Measurements from ENCODE around the gene ANKRD31.

The ANKRD31 gene

DNA sequence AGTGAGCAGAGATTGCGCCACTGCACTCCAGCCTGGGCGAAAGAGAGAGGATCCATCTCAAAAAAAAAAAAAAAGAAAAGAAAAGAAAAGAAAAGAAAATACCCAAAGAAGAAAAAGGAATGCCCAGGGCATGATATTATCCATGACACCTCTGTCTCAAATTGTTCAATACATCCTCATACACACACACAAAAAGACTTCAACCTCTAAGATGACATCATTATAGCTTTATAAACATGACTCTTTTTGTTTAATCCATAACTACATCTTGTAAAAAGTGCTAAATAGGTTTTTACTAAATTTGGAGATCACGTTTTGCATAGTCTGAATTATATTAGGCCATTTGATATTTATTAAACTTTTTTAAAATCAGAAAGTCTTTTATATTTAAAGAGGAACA lies 33.1 kb downstream of the ANKRD31 start:
- CTCF ChIA-PET = no interaction called here
- POLR2A ChIA-PET = no interaction called here
- TF ChIP-seq, protein P1, sequence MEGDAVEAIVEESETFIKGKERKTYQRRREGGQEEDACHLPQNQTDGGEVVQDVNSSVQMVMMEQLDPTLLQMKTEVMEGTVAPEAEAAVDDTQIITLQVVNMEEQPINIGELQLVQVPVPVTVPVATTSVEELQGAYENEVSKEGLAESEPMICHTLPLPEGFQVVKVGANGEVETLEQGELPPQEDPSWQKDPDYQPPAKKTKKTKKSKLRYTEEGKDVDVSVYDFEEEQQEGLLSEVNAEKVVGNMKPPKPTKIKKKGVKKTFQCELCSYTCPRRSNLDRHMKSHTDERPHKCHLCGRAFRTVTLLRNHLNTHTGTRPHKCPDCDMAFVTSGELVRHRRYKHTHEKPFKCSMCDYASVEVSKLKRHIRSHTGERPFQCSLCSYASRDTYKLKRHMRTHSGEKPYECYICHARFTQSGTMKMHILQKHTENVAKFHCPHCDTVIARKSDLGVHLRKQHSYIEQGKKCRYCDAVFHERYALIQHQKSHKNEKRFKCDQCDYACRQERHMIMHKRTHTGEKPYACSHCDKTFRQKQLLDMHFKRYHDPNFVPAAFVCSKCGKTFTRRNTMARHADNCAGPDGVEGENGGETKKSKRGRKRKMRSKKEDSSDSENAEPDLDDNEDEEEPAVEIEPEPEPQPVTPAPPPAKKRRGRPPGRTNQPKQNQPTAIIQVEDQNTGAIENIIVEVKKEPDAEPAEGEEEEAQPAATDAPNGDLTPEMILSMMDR (IDR thresholded peaks at IDR 0.05; ENCODE audit: insufficient read depth, low read length, missing control alignments) = no peak
- H3K4me3 ChIP-seq (ENCODE audit: low read depth, low read length) = no peak overlapping the region
- DNase-seq (ENCODE audit: low read depth, low spot score) = no peak

DNA sequence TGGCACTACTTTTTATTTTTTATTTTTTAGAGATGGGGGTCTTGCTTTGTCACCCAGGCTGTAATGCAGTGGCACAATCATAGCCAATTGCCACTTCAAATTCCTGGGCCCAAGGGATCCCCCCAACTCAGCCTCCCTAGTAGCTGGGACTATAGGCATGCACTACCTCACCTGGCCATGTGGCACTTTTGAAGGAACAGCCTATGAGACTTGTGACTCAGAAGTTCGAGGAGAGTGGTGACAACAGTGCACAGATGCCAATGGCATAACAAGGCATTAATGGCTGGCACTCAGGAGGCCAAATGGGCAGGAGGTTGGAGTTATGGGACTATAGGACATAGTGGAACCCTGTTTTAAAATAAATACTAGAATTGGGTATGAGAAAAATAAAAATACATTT lies 33.7 kb downstream of the ANKRD31 start:
- ChIA-PET POLR2A (no interaction called here), CTCF (no interaction called here)
- no peak for DNase-seq (ENCODE audit: low read depth, low spot score)
- TF ChIP-seq, protein P1 (IDR thresholded peaks at IDR 0.05; ENCODE audit: insufficient read depth, low read length, missing control alignments) = no peak
- no peak overlapping the region for H3K4me3 ChIP-seq (ENCODE audit: low read depth, low read length)

DNA sequence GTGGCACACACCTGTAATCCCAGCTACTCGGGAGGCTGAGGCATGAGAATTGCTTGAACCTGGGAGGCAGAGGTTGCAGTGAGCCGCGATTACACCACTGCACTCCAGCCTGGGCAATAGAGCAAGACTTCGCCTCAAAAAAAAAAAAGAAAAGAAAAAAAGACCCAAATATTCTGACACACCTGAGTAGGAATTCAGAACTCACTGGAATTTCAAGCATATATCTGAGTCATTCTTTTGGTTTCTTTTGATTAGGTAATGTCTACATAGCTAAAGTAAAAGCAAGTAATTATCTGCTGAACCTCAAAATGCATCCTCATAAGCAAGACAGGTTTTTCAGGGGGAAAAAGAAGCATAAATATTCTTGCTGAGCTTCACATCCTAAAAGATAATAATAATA lies 35.9 kb downstream of the ANKRD31 start:
- ChIA-PET POLR2A (no interaction called here), CTCF (no interaction called here)

DNA sequence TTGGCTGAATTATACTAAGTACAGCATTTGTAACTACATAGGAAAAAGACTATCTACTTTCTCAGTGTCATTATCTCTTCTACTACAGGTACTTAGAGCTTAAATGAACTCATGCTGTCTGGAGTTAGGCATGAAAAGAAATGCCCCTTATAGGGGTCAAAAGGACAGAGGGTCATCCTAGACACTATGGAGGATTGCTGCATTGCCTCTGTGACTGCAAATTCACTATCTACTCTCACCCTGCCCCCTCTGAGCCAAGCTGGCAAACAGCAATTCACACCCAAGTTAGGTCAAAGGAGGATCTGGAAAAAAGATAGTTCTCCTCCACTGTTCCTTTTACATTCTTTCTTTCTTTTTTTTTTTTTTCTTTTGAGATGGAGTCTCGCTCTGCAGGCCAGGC lies 36.7 kb downstream of the ANKRD31 start:
- CTCF ChIA-PET = interaction anchor here (0.7 kb wide), 1 partner anchor 36 kb away, joined by 3 read pairs; the partner anchor contains the start of gene ANKRD31
- no peak for DNase-seq (ENCODE audit: low read depth, low spot score)
- POLR2A ChIA-PET = no interaction called here
- TF ChIP-seq, protein P1 (IDR thresholded peaks at IDR 0.05; ENCODE audit: insufficient read depth, low read length, missing control alignments) = no peak
- no peak overlapping the region for H3K4me3 ChIP-seq (ENCODE audit: low read depth, low read length)

More for the DNA sequence above, 35.9 kb downstream of the ANKRD31 start:
- H3K4me3 ChIP-seq (ENCODE audit: low read depth, low read length) = no peak overlapping the region
- no peak for DNase-seq (ENCODE audit: low read depth, low spot score)
- TF ChIP-seq, protein P1 (IDR thresholded peaks at IDR 0.05; ENCODE audit: insufficient read depth, low read length, missing control alignments) = no peak

DNA sequence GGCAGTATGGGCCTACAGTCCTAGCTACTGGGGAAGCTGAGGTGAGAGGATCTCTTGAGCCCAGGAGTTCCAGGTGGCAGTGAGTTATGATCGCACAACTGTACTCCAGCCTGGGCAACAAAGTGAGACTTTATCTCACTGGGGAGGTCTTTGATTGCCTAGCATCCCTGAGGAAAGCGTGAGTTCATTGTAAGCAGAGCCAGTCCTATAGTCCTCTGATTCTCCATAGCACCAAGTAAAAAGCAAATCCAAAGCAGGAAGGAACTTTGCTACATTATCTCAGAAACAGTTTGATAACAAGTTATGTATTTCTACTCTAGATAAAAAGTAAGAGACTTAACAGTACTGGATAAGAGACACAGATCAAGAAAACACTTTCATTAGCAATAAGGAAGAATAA lies 37.6 kb downstream of the ANKRD31 start:
- CTCF ChIA-PET = interaction anchor here (0.7 kb wide), 1 partner anchor 37 kb away, joined by 3 read pairs; the partner anchor contains the start of gene ANKRD31

DNA sequence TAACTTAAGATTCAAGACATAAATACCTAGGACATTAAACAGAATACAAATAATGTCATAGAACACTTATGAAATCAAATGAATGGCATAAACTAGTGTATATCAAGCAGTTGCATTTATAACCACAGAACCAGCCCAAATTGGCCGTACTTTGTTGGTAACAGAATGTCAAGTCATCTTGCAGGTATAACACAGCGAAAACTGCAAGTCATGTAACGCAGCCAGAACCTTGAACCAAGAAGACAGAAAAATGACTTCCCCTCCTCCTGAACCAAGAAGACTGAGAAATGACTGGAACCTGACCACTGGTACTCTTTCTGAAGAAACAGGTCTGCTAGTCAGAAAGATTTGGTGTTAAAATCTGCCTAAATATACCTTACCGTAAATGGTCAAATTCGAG lies 38.9 kb downstream of the ANKRD31 start:
- TF ChIP-seq, protein P1 (IDR thresholded peaks at IDR 0.05; ENCODE audit: insufficient read depth, low read length, missing control alignments) = no peak
- CTCF ChIA-PET = no interaction called here
- POLR2A ChIA-PET = no interaction called here

More for the DNA sequence above, 37.6 kb downstream of the ANKRD31 start:
- TF ChIP-seq, protein P1 (IDR thresholded peaks at IDR 0.05; ENCODE audit: insufficient read depth, low read length, missing control alignments) = no peak
- no peak for DNase-seq (ENCODE audit: low read depth, low spot score)
- no peak overlapping the region for H3K4me3 ChIP-seq (ENCODE audit: low read depth, low read length)
- POLR2A ChIA-PET = no interaction called here

More for the DNA sequence above, 38.9 kb downstream of the ANKRD31 start:
- H3K4me3 ChIP-seq (ENCODE audit: low read depth, low read length) = no peak overlapping the region
- no peak for DNase-seq (ENCODE audit: low read depth, low spot score)

All from AG04449 (cell line).